HG02763 (cell line): ENCODE results near the gene CTDSPL.

ENCODE experiments used
- ATAC-seq: cut with Tn5 transposase; IDR thresholded peaks from one replicate; pipeline ENCODE4 v1.9.1; 2021; ENCODE audit warnings: mild to moderate bottlenecking, moderate library complexity; ENCODE audit not compliant: unreplicated experiment

The CTDSPL gene

DNA sequence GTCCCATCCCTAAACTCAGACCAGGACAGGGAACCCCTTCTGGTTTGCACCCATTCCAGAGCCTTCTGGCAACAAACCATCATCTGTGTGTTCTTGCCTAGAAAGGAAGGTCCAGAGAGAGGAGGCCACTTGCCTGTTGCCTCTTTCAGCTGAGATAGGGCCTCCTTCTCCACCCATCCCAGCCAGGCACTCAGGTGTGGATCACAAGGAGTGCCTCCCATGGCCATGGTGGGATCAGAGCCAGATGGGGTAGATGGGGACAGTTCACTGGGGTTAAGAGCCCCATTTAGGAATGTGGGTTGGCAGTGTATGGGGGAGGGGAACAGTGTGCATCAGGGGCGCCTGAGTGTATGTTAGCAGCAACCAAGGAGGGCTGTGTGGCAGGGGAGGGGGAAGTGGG, 8.9 kb upstream of the CTDSPL start:
- no peak for ATAC-seq

DNA sequence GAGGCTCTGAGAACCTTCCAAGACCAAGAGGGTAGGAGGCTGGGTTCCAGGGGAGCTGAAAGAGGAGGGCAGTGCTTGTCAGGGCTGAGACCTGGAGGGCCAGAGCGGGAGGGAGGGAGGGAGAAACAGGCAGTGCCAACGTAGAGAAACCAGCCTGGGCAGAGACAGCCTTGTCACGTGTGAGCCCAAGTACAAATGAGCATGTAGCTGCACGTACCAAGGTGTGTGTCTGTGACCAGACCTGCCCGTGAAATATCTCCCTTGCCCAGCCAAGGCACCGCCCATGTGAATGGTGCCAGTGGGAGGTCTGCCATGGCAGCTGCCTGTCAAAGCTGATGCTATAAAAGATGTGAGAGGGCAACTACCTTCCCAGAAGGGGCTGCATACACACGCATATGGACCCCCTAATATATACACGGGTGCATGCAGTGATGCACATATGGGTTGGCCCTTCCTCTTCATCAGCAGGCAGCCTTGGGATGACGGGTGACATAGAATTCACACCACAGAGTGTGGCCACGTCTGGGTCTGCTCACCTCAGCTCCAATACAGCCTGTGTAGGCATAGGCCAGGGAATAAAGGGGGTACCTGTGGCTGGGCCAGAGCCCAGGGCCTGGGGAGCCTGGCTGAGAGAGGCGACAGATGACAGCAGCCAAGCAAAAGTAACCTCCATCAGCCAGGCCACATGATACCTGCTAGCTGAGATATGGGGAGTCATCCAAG, 7.8 kb upstream of the CTDSPL start:
- ATAC-seq: no peak

DNA sequence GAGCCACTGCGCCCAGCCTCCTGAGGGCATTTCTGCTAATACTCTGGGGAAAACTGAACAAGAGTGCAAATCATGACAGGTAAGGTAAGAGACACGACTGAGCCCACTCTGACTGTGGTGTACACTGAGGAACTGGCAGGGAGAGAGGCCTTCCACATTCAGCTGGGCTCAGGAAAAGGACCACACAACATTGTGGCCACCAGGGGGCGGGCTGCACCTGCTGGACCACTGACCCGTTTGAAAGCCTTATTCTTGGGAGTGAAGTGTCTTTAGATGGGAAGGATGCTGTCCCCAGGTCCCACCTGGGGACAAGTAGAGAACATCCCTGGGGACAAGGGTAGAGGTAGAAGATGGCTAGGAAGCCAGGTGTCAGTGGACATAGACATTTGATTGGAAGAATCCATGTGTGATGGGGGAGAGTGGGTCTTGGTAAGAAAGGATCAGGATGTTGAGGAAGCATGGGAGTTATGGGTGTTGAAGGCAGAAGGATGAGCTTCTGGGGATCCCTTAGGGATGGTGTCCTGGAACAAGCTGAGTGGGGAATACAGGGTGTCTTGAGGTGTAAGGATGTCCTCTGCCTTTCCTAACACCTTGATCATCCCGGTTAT, 6.2 kb upstream of the CTDSPL start:
- no peak for ATAC-seq

DNA sequence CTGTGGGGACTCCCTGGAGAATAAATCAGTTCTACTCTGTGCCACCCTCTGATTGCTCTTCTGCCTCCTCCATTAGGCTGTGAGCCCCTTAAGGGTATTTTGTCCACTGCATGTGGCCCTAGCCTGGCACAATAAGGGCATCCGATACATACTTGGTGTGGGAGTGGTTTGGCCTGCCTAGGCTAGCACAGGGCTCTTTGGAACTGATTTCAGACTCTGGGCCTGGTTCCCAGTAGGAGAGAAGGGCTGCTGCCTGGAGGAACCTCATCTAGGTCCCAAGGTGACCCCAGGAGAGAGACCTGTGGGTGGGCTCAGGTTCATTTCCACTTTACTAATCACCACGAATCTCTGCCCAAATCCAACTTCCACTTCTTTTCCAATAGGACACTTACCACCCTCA, 5.3 kb upstream of the CTDSPL start:
- ATAC-seq: no peak

DNA sequence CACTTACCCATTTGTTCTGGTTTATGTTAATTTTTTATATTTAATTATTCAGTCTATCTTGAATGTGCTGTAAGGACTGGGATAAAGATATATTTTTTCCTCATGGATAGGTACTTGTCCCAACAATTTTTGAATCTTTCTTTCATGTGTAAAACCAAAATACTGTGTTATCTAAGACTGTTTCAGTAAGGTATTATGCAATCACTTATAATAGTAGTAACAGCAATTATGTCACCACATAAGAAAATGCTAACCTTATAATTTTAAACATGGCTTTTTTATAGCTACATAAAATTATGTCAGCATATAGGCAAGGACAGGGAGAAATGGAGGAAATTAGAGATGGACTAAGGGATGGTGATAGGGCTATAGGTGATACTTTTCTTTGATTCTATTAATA, 2.9 kb upstream of the CTDSPL start:
- ATAC-seq: no peak

DNA sequence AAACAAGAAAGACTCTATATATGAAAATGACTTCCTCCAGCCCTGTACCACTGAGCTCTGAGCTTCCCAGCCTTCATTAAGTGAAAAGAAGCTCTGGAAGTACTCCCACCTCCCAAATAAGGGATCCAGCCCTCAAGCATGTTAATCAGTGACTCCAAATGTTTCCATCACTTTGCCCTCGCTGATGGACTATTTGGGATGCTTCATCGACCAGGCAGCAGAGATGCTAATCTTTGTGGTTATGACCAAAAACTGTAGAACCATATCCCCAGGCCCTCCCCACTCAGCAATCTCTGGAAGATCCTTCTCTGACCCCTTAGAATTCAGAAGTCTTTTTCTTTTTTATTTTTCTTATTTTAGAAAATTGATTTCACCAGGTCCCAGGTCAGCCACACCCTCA, 2.3 kb upstream of the CTDSPL start:
- ATAC-seq: no peak

DNA sequence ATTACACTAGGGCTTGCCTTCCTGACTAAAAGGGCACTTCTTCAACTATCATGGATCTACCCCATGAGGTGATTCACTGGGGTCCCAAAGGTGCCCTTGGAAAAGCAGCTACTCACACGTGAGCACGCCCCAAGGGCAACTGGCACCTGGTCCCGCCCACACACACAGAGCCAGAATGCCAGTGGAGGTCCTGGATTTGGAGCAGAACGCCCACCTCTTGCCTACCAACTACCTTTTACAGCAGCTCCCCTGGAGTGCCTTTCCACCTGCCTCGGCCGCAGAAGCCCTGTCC, 1.8 kb upstream of the CTDSPL start:
- no peak for ATAC-seq

DNA sequence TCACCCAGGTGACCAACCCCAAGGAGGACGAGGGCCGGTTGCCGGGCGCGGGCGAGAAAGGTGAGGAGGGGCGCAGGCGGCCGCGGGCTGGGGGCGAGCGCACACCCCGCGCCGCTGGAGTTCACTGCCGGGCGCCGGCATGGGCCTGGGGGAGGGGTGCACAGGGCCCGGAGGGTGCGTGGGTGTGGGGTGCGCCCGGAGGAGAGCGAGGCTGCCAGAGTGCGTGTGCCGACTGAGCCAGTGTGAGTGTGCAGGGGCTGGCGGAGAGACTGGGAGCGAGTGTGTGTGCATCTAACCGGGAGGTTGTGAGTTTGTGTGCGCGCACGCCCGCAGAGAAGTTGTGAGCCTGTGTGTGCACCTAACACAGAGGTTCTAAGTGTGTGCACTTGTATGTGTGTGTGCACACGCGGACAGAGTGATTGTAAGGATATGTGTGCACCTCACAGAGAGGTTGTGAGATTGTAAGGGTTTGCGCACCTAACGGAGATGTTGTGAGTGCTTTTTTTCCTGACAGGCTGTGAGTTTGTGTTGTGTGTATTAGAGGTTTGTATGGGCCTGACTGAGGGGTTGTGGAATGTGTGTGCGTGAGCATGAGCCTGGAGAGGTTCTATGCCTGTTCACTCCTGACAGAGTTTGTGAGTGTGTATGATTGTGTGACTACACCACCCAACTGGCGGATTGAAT, 681 bp downstream of the CTDSPL start:
- ATAC-seq: no peak

DNA sequence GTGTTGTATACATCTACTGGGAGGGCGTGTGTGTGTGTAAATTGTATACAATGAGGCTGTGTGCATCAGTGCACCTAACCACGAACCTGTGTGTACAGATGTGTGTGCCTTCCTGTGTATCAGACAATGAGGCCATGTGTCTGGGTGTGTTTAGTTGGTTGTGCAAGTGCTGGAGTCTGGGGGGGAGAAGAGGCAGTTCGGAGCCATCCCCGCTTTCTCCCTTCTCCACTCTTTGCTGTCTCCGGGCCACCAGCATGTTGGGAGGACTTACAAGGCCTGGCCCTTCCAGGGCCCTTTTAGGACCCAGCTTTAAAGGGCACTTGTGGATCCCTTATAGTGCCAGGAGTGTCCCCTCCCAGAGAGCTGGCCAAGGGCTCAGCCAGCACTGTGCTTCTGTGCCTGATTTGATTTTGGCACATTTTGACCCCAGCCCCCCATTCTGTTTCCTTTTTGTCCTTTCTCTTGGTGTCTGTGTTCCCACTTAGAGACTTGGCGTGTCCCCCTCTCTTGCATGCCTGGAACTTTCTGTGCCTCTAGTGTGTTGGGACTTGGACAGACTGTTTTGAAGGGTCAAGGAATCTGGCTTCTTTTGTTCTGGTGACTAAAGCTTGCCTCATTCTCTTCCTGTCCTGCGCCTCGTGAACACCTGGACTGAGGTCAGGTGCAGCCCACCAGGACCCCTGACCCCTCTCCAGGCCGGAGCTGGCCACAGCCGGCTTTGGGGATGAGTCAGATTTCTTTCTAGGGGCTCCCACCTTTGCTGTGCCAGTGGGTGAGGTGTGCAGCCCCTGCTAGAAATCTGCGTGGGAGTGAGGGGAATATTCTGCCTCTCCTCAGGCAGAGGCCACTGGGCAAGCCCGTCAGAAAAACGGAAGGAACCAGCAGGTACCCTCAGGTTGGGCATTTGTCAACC, 1.5 kb downstream of the CTDSPL start:
- no peak for ATAC-seq

DNA sequence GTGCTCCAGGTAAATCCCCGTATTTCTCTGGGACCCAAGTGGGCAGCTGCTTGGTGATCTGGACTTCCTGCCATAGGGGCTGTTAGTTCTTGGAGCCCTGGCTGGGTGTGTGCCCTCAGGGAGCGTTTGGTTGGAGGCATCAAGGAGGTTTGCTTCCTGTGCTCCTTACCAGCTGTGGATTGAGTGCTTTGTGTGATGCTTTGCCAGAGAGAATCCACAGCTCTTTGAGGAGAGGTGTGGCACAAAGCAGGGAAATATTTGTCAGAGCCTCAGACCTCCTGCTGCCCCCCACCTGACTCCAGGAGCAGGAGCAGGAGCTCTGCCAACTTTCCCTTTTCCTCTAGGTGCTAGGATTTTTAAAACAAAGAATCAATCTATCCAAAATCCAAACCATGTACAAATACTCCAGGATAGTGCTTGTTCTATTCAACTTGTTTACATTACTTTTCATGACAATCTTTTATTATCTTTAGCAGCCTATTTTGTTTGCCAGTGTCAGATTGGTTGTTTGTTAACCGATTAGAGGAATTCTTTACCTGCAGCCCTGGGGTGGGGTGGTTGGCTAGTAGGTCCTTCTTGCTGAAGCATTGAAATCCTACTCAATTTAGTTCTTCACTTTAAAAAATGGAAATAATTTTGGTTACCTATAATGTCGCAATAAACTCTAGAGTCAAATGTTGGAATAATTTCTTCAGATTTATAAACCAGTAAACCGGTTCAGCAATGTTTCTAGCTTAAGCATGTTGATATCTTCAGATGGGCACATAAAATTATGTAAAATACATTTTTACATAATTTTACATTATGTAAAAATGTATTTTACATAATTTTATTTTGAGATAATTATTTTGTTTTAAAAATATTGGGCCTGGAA, 2.5 kb downstream of the CTDSPL start:
- ATAC-seq: no peak

DNA sequence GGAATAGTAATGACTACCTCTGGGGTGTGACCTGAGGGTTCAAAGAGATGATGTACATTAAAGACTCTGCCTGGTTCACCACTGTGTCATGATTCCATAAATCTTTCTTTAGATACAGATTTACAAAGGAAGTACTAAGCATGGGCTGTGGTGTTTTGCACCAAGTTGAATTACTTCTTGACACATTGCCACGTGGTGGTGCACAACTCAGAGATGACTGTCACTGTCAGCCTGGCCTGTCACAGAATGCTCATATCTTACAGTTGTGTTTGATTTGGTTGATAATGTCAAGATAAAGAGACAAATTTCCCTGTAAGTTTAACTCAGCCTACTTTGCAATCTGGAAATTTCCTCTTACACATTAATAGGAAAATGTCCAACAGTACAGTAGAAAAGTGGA, 3.2 kb downstream of the CTDSPL start:
- no peak for ATAC-seq

DNA sequence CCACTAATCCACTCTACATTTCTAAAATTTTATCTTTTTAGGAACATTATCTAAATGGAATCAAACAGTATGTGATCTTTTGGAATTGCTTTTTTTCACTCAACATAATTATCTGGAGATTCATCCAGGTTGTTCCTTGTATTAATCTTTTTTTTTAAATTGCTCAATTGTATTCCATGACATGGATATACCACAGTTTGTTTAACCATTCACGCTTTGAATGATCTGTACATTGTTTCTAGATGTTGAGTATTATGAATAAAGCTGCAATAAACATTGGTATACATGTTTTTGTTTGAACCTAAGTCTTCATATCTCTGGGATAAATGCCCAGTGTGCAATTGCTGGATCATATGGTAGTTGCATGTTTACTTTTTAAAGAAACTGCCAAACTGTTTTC, 5.5 kb downstream of the CTDSPL start:
- ATAC-seq: no peak

DNA sequence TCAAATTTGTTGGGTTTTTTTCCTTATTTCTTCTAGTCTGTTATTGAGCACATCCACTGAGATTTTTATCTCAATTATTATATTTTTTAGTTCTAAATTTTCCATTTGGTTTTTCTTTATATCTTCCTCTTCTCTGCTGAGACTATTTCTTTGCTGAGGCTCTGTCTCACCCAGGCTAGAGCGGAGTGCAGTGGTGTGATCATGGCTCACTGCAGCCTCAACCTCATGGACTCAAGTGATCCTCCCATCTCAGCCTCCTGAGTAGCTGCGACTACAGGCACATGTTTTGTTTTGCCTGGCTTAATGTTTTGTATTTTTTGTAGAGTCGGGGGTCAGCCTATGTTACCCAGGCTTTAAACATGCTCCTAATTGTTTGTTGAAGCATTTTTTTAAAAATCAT, 10.2 kb downstream of the CTDSPL start:
- no peak for ATAC-seq

DNA sequence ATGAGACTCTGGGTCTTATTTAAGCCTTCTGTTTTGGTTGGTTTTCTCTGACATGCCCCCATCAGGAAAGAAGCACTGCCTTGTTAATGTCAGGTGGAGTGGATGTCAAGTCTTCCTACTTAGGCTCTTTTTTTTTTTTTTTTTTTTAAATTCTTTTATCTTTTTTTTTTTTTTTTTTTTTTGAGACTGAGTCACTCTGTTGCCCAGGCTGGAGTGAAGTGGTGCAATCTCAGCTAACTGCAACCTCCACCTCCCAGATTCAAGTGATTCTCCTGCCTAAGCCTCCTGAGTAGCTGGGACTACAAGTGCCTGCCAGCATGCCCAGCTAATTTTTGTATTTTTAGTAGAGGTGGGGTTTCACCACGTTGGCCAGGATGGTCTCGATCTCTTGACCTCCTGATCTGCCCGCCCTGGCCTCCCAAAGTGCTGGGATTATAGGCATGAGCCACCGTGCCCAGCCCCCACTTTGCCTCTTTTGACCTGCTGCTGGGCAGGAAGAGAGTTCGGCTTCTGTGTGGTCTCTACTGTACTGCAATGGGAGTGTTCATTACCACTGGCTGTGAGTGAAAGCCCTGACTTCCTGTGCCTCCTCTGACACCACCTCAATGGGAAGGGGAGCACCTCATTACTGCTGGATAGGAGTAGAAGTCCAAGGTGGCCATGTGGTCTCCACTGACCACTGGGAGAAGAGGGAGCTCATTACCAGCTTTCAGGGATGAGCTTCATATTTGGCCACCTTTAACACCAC, 10.9 kb downstream of the CTDSPL start:
- no peak for ATAC-seq

DNA sequence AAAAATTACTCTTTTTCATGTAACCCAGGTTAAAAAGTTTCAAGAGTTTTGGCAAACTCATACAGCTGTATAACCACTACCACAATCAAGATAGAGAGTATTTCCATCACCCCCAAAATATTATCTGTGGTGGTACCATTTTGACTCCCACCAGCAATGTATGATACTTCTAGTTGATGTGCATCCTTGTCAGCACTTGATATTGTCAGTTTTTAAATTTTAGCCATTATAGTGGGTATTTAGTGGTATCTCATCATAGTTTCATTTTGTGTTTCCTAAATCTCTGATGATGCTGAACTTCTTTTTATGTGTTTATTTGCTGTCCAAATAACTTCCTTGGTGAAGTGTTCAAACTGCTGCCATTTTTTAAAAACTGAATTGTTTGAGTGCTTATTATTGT, 14.6 kb downstream of the CTDSPL start:
- no peak for ATAC-seq

DNA sequence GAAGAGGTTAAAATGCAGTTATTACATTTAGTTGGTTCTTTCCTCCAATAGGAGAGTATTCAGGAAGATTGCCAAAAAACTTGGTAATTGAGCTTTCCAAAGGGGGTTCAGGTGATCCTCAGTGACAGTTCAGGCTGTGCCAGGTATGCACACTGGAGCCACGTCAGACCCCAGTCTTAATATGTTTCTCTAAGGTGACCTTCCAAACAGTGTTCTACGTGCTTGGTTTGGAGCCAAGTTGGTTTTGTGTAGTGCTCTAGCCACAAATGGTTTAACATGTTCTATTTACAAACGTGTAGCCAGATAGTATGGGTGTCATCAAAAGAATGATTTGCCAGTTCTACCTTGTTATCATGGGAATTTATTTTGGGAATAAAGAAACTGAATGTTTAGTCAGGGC, 21.0 kb downstream of the CTDSPL start:
- no peak for ATAC-seq

DNA sequence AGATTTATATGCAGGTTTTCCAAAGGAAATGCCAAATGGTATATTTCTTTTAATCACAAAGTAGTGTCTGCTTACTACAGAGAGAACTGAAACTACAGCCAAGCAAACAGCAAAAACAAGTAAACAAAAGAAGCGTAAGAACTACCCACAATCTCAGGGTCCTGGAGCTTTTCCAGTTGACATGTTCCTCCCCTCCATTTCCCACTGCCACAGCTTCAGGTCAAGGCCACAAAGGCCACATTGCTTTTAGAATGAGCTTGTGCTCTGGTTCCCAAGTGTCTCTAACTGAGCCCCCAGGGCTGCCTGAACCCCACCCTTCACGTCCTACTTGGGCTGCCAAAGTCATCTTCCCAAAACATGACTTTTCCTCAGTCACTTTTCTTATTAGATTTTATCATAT, 24.1 kb downstream of the CTDSPL start:
- ATAC-seq: no peak

DNA sequence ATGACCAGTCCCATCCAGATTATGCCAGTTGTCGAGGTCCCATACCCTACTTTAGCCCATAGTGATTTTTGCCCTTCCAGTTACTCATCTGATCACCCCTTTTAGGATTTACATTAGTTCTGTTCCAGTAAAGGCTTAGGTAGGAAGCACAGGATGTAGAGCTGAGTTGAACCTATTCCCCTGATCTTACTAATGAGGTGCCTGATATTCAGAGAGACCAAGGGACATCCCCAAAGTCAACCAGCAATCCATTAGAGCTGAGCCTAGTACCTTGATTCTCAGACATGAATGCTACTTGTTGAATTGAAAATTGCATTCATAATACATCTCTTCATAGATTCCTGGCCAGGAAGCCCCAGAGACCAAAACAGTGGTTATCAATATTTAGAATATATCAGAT, 24.7 kb downstream of the CTDSPL start:
- ATAC-seq: no peak

DNA sequence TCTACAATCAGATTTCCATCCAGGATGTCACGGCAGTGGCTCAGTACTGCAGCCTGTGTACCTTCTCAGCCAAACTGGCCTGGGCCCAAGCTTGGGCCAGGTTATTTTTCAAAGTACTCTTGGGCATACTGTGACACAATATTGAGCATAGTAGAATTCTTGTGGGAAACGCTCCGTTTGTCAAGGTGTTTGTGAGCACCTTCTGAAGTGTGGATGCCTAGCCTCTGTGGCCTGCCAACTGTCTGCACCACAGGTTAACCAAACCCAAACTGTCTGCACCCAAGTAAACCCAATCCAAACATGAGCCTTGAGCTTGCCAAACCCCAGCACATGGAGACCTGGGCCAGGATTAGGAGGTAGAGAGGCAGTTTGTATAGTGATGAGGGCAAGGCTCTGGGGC, 25.4 kb downstream of the CTDSPL start:
- ATAC-seq: no peak

DNA sequence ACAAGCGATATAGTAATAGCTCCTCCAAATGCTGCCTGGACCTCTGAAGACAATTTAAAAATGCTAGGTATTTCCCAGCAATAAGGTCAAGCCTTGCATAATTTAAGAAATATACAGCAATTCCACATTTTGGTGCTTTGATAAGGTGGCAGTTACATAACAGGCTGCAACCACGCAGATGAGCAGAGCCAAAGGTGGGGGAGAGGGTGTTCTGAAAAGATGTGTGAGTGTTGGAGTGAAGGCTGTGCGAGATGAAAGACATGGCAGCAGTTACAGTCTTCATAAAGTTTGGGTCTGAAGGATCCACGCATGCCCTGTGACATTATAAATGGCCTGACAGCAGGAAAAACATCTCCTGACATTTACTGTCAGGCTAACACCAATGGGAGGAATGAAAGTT, 26.1 kb downstream of the CTDSPL start:
- ATAC-seq: no peak
